Fibroblast of skin of right quadriceps (primary cell): ENCODE results near the gene SLC26A8.
"Not testable (repeated sequence)": the region's sequence is repeated elsewhere in the genome, so short reads cannot be mapped to it uniquely, and the experiment has no call there.

Experiments
- DNase-seq: peaks from one replicate; pipeline ENCODE4 v3.0.0-alpha.2; 2013

Gene SLC26A8

DNA sequence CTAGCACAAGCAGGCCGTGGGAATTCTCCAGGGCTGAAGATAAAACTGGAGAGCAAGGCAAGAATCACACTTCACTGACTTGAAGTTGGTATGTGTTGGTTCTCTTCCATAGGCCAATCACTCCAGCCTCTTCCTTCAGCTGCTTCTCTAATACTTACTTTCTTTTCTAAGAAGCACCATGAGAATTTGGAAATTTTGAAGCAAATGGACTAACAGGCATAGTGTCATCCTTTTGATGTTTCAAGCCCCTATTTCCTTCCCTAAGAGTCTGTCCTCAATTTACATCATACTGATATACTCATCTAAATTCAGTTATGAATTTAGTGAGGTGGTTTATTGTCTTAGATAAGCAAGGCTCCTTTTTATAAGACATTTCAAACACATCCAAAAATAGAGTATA is 24.0 kb downstream of the SLC26A8 start:
- no peak for DNase-seq

DNA sequence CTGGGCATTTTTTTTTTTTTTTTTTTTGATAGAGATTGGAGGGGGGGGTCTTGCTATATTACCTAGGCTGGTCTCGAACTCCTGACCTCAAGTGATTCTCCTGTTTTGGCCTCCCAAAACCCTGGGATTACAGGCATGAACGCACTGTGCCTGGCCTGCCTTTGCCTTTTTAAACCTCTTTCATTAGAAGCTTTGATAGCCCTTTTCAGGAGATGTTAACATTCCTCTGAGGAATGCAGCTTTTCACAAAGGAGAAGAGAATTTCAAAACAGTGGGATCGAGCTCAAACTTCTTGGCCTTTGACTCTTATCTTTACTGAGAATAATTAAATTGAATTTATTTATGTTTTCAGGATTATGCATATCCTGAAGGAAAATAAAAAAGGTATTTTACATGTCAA is 31.3 kb downstream of the SLC26A8 start:
- DNase-seq: no peak

DNA sequence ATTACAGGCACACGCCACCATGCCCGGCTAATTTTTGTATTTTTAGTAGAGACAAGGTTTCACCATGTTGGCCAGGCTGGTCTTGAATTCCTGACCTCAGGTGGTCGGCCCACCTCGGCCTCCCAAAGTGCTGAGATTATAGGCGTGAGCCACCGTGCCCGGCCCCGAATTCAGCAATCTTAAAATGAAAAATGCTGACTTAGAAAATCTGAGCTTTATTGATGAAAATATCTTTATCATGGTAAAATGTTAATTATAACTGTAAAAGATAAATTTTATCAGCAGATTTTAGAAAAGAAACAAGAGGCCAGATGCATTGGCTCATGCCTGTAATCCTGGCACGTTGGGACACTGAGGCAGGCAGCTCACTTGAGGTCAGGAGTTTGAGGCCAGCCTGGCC is 36.4 kb downstream of the SLC26A8 start:
- not testable (repeated sequence) for DNase-seq

DNA sequence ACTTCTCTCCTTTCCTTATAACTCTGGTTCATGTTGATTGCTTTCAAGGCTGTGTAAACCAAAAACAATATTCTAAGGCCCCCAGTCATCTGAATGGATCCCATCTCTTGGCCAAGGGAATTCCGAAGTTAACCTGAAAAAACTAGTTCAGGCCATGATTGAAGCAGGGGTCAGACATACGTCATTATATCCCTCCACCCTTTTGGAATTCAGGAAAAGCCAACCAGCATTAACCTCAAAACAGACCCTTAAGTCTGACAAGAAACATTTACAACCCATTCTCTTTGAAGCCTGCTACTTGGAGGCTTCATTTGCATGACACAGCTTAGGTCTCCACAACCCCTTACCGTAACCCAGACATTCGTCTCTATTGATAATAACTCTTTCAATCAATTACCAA is 39.7 kb downstream of the SLC26A8 start:
- DNase-seq: no peak

DNA sequence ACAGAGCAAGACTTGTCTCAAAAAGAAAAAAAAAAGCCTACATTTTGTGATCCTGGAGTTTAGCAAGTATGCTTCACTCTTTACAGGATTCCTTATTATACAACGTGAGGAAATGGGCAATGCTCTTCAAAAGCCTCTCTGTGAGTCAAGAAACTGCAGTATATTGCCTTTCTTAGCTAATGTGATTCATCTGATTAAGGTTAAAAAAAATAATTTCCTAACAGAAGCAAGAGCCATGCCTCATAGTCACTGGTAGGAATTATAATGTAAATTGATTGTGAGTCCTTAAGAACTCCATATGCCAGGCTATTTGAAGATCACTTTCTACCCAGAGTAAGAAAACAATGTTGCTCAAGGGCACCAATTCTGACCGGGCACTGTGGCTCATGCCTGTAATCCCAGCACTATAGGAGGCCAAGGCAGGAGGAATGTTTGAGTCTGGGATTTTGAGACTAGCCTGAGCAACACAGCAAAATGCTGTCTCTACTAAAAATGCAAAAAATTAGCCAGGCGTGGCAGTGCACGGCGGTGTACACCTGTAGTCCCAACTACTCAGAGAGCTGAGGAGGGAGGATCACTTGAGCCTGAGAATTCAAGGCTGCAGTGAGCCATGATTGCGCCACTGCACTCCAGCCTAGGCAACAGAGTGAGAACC is 43.3 kb downstream of the SLC26A8 start:
- DNase-seq: no peak

DNA sequence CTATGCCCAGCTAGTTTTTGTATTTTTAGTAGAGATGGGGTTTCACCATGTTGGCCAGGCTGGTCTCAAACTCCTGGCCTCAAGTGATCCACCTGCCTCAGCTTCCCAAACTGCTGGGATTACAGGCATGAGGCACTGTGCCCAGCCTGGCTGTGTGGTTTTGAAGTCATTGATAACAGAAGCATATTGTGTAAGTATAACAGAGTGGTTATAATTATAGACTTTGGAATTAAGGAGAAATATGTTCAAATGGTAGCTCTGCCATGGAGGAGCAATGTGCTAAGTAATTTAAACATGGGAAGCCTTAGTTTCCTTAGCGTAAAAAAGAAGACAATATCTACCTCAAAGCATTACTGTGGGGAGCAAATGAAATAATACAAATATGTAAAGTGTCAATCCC is 44.3 kb downstream of the SLC26A8 start:
- DNase-seq: not testable (repeated sequence)

DNA sequence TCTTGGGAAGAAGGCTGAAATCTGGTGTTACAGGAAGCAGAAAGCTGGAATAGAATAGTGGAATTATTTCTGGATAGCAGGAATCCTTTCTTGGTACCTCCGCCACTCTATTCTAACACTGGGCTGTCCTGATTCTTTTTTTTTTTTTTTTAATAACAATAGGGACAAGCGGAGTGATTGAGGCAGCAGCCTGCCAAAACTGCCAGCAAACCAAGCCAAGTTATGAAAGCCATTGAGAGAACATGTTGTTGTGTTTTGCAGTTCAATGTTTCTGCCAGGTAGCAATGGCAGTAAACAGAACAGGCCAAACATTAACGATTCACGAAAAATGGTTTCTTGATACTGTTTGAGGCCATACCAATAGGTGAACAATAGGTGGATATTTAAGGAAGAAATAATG is 47.1 kb downstream of the SLC26A8 start:
- DNase-seq: no peak

DNA sequence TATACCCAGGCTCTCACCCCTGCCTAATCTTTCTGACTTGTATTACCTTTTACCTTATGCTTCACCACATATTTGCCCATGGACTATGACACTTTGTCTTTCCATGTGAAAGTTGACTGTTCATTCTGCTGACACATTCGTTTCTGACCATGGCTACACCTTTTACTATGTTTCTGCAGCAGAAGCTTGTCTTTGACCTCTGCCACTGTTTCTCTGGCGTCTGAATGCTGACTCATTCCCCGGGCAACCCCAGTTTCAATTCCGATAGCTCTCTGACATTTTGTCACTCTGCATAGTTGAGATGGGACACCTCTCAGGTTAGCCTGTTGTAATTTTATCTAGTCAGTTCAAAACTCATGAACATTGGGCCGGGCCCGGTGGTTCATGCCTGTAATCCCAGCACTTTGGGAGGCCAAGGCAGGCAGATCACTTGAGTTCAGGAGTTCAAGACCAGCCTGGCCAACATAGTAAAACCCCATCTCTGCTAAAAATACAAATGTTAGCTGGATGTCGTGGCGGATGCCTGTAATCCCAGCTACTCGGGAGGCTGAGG is 50.7 kb downstream of the SLC26A8 start:
- DNase-seq: no peak

DNA sequence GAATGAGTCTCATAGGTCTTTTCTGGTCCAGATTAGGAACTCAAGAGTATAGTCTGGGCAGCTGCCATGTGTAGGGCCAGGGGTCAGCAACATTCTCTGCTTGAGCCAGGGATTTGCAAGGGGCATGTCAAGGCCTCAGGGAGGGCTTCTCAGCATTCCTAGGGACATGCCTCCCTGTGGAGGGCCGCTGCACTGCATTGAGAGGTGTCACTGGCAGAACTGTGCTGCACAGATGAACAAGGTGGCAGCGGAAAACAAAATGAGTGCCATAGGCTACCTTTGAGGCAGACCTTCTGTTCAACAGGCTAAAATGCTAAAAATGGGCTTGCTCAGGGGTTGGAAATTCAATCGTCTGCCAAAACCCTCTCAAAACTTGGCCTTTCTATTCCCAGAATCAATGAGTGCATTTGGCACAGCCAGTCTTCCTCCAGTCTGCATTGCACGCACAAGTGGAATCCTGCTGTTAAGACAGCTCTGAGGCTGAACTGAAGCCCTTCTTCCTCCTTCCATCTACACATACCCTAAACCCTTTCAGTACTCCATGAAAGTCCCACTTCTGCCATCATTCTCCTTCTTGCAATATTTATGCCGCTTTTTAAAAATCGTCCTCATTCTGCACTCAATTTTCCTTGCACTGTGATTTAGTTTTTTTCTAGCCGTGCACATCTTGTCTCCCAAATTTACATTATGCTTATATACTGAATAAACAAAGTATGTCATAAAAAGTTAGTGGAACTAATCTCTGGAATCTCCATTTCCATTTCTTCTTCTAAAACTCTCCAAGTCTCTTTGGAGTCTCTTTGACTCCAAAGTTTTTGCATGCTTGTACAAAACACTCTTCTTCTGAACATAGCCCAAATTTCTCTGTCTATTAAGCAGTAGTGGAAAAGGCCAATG is 51.7 kb downstream of the SLC26A8 start:
- no peak for DNase-seq

DNA sequence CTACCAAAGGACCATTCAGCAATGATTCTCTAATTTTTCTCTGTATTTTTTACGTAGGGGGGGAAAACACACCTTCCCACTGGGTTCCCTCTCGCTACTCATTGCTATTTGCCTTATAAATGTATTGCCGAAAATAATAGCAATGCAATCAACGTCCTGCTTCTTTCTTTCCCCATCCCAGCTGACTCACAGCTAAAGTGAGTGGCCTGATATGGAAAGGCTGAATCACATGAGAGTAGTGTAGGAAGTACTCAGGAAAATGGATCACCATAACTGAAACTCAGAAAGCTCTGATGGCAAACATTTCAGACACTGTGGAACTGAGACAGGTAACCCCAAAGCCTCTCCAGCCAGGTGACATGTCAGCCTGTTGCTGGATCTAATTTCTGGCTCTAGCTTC is 54.3 kb downstream of the SLC26A8 start:
- peak; percentile 34 for DNase-seq

DNA sequence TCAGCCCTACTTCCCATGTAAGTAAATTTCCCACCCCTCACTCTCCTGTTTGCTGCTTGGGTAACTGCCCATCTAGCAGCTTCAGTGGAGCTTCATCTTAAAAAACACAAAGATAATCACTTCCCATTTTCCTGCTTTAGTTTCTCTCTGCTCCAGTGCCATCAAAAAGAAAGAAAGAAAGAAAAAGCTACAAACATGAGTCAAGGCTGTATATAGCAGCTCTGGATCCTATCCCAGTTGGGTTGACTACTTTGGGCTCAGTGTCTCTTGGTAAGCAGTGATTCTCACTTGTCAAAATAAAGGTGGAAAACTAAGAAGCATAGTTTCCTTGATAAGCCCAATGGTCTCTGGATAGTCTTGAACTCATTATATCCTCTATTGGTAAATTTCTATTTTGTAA is 54.8 kb downstream of the SLC26A8 start:
- DNase-seq: no peak

DNA sequence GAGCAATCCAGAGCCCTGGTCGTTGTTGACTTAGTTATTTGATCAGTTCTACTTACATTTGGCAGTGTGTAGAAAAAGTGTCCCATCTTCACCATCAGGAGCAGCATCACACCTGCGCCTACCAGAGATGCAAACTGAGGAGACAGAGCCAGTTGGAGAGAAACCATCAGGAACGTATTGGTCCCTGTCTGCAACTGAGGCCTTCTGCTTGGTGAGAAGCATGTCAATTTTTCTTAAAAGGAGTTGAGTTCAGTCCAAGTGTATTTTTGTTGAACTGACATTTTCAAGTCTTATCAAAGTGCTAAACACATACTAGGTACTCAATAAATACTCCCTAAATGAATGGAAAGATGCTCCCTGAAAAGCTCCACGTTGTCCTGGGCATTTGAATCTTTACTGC is 55.6 kb downstream of the SLC26A8 start:
- DNase-seq: no peak

DNA sequence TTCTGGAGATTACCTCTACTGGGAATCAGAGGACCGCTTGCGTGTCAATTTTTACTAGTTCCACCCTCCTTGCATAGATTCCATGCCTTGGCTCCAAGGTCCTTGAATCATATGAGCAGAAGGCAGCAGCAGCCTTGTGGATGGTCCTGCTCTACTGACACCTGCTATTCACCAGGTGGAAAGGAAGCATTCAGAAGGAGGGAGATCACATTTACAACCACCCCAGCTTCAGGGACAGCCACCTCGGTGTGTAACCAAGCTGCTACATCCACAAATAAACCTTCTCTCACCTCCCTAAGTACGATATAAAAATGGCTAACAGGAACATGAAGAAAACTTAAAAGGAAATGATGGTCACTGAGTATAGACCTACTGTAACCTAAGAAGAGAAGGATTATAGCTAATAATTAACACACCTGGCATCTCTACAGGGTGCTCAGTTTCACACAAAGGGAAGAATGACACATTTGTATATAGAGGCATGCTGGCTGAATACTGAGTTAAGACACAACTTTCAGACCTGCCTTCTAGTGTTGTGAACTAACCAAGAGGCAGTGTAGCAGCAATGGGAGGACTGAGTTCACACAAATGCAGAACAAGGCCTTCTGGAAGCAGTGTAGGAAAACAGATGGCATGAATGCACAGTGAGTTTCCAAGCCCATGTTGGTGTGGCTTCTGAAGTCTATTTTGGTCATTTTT is 57.2 kb downstream of the SLC26A8 start:
- DNase-seq: no peak

DNA sequence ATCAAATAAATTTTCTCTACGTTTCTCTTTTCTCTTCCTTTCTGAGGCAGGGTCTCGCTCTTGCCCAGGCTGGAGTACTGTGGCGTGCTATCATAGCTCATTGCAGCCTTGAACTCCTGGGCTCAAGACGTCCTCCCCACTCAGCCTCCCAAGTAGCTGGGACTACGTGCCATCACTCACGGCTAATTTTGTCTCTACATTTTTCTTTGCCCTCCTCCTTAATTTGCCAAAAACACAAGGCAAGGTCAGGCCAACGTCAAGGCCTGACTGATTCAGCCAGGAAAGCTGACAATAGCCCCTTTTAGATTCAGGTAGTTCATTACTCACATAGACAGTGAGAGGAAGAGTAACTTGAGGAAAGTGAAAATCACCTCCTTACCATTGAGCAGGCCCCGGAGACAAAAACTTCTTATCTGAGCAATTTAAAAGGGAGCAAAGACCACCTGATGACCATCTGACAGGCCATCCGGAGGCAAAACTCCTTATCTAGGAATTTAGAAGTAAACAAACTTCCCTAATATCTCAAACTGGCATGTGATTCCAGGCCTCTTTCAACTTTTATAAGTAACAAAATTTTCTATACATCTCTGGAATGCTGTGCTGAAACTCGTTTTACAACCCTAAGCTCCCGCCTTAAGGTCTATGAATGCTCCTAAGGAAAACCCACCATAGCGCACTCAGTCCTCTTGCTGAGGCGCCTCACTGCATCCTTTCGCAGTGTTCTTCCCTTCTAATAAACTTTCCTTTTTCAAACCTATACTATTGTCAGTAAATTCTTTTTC is 61.5 kb downstream of the SLC26A8 start:
- no peak for DNase-seq

DNA sequence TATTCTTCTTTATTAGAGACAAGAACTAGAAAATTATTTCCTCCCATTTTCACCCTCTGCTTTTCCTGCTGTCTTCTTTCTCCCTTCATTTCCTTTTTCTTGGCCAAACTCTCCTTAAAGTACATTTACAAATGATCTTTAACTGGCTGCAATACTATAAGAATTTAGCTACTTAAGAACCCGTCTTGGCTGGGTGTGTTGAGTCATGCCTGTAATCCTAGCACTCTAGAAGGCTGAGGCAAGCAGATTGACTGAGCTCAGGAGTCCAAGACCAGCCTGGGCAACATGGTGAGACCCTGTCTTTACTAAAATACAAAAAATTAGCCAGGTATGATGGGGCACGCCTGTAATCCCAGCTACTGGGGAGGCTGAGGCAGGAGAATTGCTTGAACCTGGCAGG is 64.3 kb downstream of the SLC26A8 start:
- DNase-seq: no peak

DNA sequence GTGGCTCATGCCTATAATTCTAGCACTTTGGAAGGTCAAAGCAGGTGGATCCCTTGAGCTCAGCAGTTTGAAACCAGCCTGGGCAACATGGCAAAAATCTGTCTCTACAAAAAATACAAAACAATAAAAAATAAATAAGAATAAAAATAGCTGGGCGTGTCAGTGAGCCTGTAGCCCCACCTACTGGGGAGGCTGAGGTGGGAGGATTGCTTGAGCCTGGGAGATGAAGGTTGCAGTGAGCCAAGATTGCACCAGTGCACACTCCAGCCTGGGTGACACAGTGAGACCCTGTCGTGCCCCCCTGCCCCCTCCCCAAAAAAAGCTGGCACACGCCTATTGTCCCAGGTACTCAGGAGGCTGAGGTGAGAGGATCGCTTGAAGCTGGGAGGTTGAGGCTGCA is 68.5 kb downstream of the SLC26A8 start:
- no peak for DNase-seq

DNA sequence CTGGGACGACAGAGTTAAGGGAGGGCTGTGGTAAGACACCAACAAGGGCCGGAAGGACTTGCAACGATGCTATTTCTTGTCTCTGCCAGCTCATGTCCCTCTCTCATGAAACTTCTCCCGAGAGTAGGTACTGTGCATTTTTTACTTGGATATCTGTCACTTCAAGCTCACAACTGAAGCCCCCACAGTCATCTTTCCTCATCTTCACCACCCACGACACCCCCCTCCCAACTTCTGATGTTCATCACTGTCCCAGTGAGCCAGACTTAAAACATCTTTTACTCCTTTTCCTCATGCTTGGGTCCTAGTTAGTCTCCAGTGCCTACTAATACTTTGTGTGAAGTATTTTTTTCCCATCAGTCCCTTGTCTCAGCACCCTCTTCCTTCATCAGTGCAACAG is 68.9 kb downstream of the SLC26A8 start:
- no peak for DNase-seq

DNA sequence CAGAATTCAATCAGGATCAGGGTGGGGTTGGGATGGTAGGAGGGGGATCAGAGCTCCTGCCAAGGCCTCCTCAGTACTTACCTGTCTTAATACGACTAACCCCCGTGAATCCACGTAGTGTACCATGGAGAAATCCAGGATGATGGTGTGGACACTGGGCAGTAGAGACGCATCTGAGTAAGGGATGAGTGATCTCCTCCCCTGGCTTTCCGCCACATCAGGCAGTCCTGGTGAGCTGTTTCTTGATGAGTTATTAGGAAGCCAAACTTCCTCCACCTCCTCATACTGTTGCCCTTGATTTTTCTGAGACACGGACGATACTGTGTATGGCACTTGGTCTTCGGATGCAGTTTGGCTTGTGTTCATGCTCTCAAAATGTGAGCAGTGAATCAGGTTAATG is 69.4 kb downstream of the SLC26A8 start:
- peak; percentile 41 for DNase-seq

DNA sequence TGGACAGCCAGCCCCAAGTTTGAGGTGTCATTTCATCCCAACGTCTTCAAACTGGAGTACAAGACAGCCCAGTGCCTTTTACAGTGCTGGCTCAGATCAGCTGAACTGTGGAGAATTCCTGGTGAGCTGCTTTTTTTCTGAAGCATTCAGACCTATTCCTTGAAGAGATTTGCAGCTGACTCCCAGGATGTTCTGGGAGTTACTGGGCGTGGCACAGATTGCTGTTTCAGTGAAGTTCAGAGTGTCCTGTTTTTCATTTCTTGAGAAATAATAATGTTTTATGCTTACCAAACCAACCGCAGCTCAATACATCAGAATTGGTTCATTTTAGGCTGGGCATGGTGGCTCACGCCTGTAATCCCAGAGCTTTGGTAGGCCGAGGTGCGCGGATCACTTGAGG is 70.1 kb downstream of the SLC26A8 start:
- DNase-seq: peak; percentile 24

DNA sequence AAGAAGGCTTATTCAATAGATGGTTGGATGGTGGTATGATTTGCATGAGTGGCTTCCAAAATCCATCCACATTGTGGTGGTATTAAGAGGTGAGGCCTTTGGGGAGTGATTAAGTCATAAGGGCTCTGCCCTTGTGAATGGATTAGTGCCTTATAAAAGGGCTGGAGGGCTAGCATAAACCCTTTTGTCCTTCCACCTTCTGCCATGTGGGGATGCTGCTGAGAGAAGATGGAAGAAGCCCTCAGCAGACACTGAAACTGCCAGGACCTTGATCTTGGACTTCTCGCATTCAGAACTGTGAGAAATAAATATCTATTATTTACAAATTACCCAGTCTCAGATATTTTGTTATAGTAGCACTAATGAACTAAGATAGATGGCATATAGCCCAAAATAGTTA is 75.7 kb downstream of the SLC26A8 start:
- DNase-seq: peak; percentile 5

DNA sequence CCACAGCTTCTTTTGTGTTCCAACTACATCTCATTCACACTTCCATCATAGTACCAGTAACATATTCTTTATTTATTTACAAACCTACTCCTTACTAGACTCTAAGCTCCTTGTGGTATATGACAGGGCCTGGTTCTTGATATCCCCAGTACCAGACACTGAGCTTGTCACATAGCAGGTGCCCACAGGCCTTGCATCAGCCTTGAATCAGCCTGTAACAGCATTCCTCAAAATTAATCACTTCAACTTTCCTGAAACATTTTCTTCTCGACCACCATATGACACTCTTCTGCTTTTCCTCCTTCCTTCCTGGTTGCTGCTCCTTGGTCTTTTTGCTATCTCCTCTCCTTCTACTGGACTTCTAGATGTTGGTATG is 78.8 kb downstream of the SLC26A8 start:
- DNase-seq: no peak

DNA sequence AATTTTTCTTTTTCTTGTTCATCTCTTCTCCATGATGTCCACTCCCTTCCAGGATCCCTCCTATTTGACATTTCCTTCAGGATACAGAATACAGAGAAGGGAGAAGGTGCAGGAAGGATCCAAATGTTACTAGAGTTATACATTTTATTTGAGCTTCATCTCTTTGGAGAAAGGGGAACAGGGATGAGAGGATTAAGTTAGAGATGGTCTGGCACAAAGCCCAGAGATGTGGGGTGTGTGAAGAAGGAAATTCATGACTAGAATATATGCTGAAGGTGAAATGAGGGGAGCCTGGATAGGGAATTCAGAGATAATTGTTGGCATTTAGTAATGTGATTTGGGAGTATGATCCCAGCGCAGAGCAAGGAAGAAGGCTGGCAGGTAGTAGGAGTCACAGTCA is 81.1 kb downstream of the SLC26A8 start:
- no peak for DNase-seq

DNA sequence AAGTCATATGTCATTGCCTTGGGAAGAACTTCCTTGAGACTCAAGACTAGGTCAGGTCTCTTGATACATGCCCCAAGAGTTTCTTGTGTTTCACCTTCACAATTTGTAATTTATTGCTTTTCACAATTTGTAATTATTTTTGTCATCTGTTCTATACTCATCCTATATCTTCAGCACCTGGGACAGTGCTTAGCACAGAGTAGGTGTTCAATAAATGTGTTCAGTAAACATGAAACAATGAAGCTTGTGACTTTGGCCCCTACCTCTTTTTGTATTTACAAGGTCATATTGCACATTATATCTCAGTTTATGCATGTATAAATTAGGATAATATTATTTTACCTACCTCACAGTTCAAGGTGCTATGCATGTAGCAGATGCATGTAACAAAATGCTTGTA is 82.1 kb downstream of the SLC26A8 start:
- DNase-seq: no peak
